OCI-LY7 (cell line): ENCODE results near the gene WWOX. TPM values are rescaled to one million over a fixed set of nuclear protein-coding genes. Genes with fewer than 3 reads are reported as not detected.

Experiments used
- BruUV-seq: library from RNA; stranded (reverse); fragments of 400-500 nt; replicated peaks from 2 replicates; lab custom pipeline; 2021; lab: Mats Ljungman, UMichigan
- CTCF ChIA-PET: fragments of 300-600 bp; sonication (Branson Sonifier 250); formaldehyde crosslinking; loops from one replicate; lab custom pipeline; 2022; ENCODE audit warnings: antibody characterized with exemption; ENCODE audit not compliant: unreplicated experiment; lab: Charles Lee
- POLR2A ChIA-PET: fragments of 300-600 bp; sonication (Branson Sonifier 250); formaldehyde crosslinking; loops from one replicate; lab custom pipeline; 2022; ENCODE audit warnings: antibody characterized with exemption; lab: Charles Lee
- DNase-seq: peaks from one replicate; pipeline ENCODE4 v3.0.0-alpha.2; 2015; ENCODE audit warnings: low spot score
- H2AFZ ChIP-seq: fragments of 200-600 bp; sonication (generic), shearing (Covaris generic); 2 replicates; pipeline ENCODE4 v1.6.1; 2014; ENCODE audit warnings: mild to moderate bottlenecking, antibody characterized with exemption, low read length, moderate library complexity
- H3K27ac ChIP-seq: fragments of 200-600 bp; sonication (generic); 2 replicates; pipeline ENCODE4 v1.5.1; 2014; ENCODE audit warnings: mixed run types, low read depth, mild to moderate bottlenecking, moderate library complexity, low read length, inconsistent platforms; ENCODE audit not compliant: poor library complexity, severe bottlenecking
- H3K36me3 ChIP-seq: fragments of 200-600 bp; sonication (generic); 2 replicates; pipeline ENCODE4 v1.6.1; 2014; ENCODE audit warnings: mild to moderate bottlenecking, antibody characterized with exemption, low read length, moderate library complexity, mixed read lengths; ENCODE audit not compliant: insufficient read depth
- H3K4me1 ChIP-seq: fragments of 200-600 bp; sonication (generic); 2 replicates; pipeline ENCODE4 v1.5.1; 2014; ENCODE audit warnings: mild to moderate bottlenecking, low read length; ENCODE audit not compliant: insufficient read depth, poor library complexity, severe bottlenecking
- H3K4me2 ChIP-seq: fragments of 200-600 bp; sonication (generic); 2 replicates; pipeline ENCODE4 v1.6.1; 2014; ENCODE audit warnings: mild to moderate bottlenecking, low read length
- H3K4me3 ChIP-seq: fragments of 200-600 bp; sonication (generic); 2 replicates; pipeline ENCODE4 v1.5.1; 2014; ENCODE audit warnings: mild to moderate bottlenecking, low read depth, low read length; ENCODE audit not compliant: poor library complexity, severe bottlenecking
- H3K79me2 ChIP-seq: fragments of 200-600 bp; sonication (generic); 2 replicates; pipeline ENCODE4 v1.6.1; 2016; ENCODE audit warnings: low read depth, mild to moderate bottlenecking, low read length, moderate library complexity, mixed read lengths; ENCODE audit not compliant: insufficient read depth
- H3K9me2 ChIP-seq: fragments of 200-600 bp; sonication (generic); 2 replicates; pipeline ENCODE4 v1.6.1; 2016; ENCODE audit warnings: mild to moderate bottlenecking, low read length, mixed read lengths; ENCODE audit not compliant: insufficient read depth
- H3K9me3 ChIP-seq: fragments of 200-600 bp; sonication (generic); 2 replicates; pipeline ENCODE4 v1.6.1; 2014; ENCODE audit warnings: mild to moderate bottlenecking, mixed run types, low read length, mixed read lengths
- H4K20me1 ChIP-seq: fragments of 200-600 bp; sonication (generic); 2 replicates; pipeline ENCODE4 v1.6.1; 2014; ENCODE audit warnings: mild to moderate bottlenecking, antibody characterized with exemption, low read length, moderate library complexity, mixed read lengths; ENCODE audit not compliant: insufficient read depth
- CTCF ChIP-seq: fragments of 200-600 bp; sonication (generic); conservative IDR thresholded peaks from 2 replicates; pipeline ENCODE4 v1.5.1; 2014; ENCODE audit warnings: mild to moderate bottlenecking, antibody characterized with exemption, low read length, moderate library complexity, mixed read lengths
- EZH2phosphoT487 ChIP-seq: fragments of 200-600 bp; sonication (generic); IDR thresholded peaks from 2 replicates; pipeline ENCODE4 v1.6.1; 2018; ENCODE audit warnings: low read depth, borderline replicate concordance, mild to moderate bottlenecking, mixed run types, antibody characterized with exemption, low read length, moderate library complexity, mixed read lengths
- intact Hi-C: fragments of 100-400 bp; cut with micrococcal nuclease; formaldehyde crosslinking; loops from one replicate; pipeline ENCODE4 v1.10.0; 2022; ENCODE audit not compliant: unreplicated experiment
- total RNA-seq, 2 experiments: library from RNA; depleted of rRNA in 1 of 2; stranded (reverse); fragments of >200 nt in 1 of 2; shearing (Covaris generic) in 1 of 2; gene quantifications; 2 replicates each; pipeline ENCODE4 v1.2.3, GENCODE V29; 2014 to 2022

Gene WWOX
- total RNA-seq, 2 experiments from 2014 or later: 40.2 to 47.6 TPM

- Histone ChIP-seq H3K27ac (no peak overlapping the region), H3K4me3 (no peak overlapping the region), H3K36me3 (no peaks in the 10 kb centered on the region), H4K20me1 (no peaks in the 10 kb centered on the region), H3K9me3 (no peaks in the 10 kb centered on the region), H3K4me2 (no peak overlapping the region), H3K4me1 (no peaks in the 10 kb centered on the region), H2AFZ (no peak overlapping the region), H3K79me2 (no peaks in the 10 kb centered on the region), H3K9me2 (no peaks in the 10 kb centered on the region)
- POLR2A ChIA-PET: no interaction called here
- no TSS peak for BruUV-seq
- DNase-seq: no peak
- intact Hi-C loops: no loop called here
- TF ChIP-seq CTCF: no peak
- no peak for TF ChIP-seq EZH2phosphoT487
- CTCF ChIA-PET: no interaction called here
Measured at GRCh38 chr16:78560997-78561396, 461.5 kb downstream of the WWOX start.

DNA sequence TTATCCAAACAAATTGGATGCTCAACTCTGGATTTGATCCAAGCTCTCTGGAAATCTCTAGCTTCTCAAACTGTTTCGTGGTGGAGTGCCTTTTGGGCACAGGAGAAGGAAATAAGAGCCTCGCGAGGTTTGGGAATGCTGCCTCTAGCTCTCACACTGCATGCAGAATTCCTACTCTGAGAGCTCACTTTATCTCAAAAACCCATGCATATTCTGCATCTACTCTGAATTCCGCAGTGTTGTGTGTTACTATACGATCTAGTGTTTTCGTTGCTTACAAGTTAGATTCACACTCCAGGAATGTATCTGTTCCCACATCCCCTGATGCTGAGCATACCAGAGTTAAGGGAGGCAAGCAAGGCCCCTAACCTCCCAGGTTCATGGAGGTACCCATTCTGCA lies 462.7 kb downstream of the WWOX start:
- Histone ChIP-seq H2AFZ (no peak overlapping the region), H3K4me2 (no peak overlapping the region), H3K36me3 (no peaks in the 10 kb centered on the region), H3K9me2 (no peaks in the 10 kb centered on the region), H3K79me2 (no peaks in the 10 kb centered on the region), H4K20me1 (no peaks in the 10 kb centered on the region), H3K9me3 (no peaks in the 10 kb centered on the region), H3K27ac (no peak overlapping the region), H3K4me3 (no peak overlapping the region), H3K4me1 (no peaks in the 10 kb centered on the region)
- DNase-seq: no peak
- CTCF ChIA-PET: no interaction called here
- intact Hi-C loops: no loop called here
- no peak for TF ChIP-seq EZH2phosphoT487
- TF ChIP-seq CTCF: no peak
- no TSS peak for BruUV-seq
- POLR2A ChIA-PET: no interaction called here

DNA sequence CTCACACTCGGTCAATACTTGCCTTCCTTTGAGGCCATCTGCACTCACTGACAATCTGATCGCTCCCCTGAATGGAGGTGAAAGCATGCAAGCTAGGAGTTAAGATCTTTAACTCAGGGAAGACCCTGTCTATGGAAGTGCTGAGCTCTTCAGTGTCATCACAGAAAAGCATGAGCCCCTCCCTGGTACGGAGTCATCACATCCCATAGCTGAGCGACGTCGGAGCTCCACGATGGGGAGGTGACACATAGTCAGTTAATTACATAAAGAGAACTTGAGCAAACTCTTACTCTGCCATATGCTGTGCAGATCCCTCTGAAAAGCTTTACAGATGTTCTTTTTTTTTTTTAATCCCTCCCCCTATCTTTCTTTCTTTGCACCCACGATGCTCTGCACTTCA lies 463.2 kb downstream of the WWOX start:
- TF ChIP-seq CTCF (no peak), EZH2phosphoT487 (no peak)
- Histone ChIP-seq H3K4me3 (no peak overlapping the region), H3K27ac (no peak overlapping the region), H2AFZ (no peak overlapping the region), H3K36me3 (no peaks in the 10 kb centered on the region), H3K9me2 (no peaks in the 10 kb centered on the region), H3K4me2 (no peak overlapping the region), H3K79me2 (no peaks in the 10 kb centered on the region), H3K4me1 (no peaks in the 10 kb centered on the region), H3K9me3 (no peaks in the 10 kb centered on the region), H4K20me1 (no peaks in the 10 kb centered on the region)
- POLR2A ChIA-PET: no interaction called here
- CTCF ChIA-PET: no interaction called here
- no TSS peak for BruUV-seq
- intact Hi-C loops: no loop called here
- no peak for DNase-seq
